Measurements from ENCODE around the gene XIRP1. TPM values are rescaled to one million over a fixed set of nuclear protein-coding genes. Genes with fewer than 3 reads are reported as not detected.

Gene XIRP1
- total RNA-seq, 4 donors from 2014 or later, result 0.76 TPM; not detected in 3

DNA sequence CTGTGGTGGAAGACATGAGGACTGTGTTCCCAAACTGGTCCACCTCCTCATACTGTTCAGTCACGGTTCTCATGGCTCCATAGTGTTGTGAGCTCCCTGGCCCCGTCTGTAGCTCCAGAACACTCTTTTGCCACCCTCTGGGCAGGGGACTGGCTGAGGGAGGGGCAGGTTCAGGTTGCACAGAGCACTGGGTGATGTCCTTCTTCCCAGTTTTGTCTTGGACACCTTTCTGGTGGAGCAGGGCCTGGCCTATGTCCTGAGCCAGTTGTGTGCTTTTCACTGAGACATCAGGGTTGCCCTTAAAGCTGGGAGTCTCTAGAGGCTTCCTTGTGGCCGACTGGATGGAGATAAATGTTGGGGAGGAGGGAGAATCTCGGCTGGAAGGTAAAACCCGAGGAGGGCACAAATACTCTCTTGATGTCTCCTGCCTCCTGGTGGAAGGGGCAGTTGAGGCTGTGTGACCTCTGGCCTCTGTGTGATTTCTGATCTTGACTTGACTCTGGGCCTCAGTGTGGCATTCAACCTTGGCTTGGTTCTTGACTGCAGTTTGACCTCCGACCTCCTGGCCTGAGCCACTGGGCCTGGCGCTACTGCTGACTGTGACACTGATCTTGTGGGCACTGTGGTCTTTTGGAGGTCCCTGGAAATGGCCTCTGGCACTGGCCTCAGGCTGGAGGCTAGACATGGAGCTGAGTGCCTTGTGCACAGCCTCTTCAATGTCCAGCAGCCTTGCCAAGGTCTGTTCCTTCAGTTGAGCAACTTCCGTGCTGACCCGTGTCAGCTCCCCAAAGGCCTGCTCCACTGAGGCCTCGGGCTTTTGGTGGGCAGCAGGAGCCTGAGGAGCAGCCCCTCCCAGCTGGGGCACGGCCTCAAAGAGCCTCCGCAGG is 8.1 kb downstream of the XIRP1 start:
- H3K9me3 ChIP-seq, result no peaks in the 10 kb centered on the region
- peak overlapping the region in 1 of 4 donors; percentile 5 for H3K27ac ChIP-seq
- TF ChIP-seq POLR2A (IDR thresholded peaks at IDR 0.05) (no peak), CTCF (IDR thresholded peaks at IDR 0.05) (peak in 1 of 6 experiments; percentile 3)
- no peaks in the 10 kb centered on the region for H3K27me3 ChIP-seq
- H3K4me1 ChIP-seq, result peaks cover 6 to 16% (median 9%) of the 10 kb centered on the region in 4 donors
- H3K4me3 ChIP-seq, result no peak overlapping the region
- peak in 1 of 3 donors; percentile 36 for DNase-seq
- H3K36me3 ChIP-seq, result no peaks in the 10 kb centered on the region

DNA sequence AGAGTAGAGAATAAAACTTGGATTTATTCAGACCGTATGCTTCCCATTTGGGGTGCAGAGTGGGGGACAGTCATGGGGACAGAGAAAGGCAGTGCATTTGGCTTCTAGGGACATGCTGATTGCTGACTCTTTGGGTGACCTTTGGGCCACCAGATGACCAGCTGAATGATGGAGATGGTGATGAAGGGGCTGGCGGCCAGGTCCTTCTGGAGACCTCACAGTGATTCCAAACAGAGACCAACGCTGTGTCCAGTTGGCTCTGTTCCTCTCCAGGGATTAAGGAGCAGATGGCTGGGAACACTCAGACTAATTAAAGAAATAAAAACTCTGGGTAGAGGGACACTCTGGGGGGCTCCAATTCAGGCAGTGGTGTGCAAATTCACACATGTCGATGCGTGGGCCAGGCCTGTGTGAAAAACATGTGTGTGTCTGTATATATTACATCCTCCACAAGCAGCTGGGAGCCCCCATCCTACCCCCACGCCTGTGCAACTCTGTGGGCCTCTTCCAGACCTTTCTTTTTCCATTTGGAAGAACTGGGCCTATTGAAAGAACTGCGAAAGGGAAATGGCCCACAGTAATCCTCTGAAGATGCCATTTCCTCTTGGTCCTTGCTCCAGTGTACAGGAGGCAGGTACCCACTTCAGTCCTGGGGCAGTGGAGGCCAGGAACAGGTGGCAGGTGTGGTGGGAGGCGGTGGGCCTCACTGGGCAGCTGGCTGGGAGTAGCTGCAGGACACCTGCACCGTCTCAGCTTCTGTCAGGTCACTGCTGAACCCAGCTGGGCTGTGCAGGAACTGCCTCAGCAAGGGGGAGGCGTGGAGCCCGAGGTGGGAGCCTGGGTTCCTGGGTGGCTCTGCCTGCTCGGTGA is 8.9 kb downstream of the XIRP1 start:
- TF ChIP-seq CTCF (IDR thresholded peaks at IDR 0.05) (no peak), POLR2A (IDR thresholded peaks at IDR 0.05) (no peak)
- Histone ChIP-seq H3K27me3 (no peaks in the 10 kb centered on the region), H3K4me1 (peaks cover 6 to 24% (median 11%) of the 10 kb centered on the region in 4 donors), H3K36me3 (no peaks in the 10 kb centered on the region), H3K9me3 (no peaks in the 10 kb centered on the region), H3K27ac (peak overlapping the region in 3 of 4 donors; percentile 12 to 73 (median 35)), H3K4me3 (no peak overlapping the region)
- peak in 1 of 3 donors; percentile 41 for DNase-seq

DNA sequence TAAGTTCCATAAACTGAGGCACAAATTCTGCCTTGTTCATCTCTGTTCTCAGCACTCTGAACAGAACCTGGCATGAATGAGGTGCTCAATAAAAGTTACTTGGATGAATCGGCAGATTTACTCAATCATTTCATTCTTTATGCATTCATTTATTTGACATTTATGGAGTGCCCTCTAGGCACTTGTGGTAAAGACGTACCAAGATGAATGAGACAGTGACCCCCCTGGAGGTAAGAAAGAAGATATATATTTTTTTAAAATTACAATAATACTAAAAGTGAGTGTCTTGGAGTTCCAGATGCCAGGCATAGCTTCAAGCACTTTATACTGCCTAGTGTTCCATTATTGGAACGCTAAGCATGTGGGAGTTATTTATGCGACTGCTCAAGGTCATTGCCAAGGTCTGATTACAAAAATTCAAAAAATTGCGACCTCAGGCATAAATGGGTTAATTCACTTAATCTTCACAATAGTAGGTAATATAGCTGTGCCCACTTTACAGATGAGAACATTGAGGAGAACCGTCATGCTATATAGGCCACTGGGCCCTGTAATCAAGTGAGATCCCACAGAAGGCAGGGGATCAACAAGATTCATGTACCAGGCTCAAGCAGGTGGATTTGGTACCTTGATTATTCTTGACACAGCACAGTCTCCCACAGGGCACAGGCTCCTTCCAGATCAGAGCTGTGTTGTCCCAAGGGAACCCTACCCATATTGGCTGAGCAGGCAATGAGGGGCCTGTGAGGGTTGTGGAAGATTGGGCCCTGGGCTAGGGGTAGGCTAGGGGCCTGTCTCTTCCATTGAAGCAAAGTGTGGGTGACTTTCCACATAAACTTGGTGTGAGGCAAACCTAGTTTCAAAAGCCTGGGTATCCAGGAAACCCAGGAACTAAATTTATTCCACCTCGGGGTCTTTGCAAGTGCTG is 10.7 kb downstream of the XIRP1 start:
- Histone ChIP-seq H3K27me3 (no peaks in the 10 kb centered on the region), H3K27ac (peak overlapping the region; percentile 32 to 74 (median 68)), H3K4me3 (no peak overlapping the region), H3K4me1 (peaks cover 6 to 29% (median 16%) of the 10 kb centered on the region in 4 donors), H3K9me3 (no peaks in the 10 kb centered on the region), H3K36me3 (no peaks in the 10 kb centered on the region)
- DNase-seq, result peak in 1 of 3 donors; percentile 44
- TF ChIP-seq POLR2A (IDR thresholded peaks at IDR 0.05) (no peak), CTCF (IDR thresholded peaks at IDR 0.05) (no peak)

DNA sequence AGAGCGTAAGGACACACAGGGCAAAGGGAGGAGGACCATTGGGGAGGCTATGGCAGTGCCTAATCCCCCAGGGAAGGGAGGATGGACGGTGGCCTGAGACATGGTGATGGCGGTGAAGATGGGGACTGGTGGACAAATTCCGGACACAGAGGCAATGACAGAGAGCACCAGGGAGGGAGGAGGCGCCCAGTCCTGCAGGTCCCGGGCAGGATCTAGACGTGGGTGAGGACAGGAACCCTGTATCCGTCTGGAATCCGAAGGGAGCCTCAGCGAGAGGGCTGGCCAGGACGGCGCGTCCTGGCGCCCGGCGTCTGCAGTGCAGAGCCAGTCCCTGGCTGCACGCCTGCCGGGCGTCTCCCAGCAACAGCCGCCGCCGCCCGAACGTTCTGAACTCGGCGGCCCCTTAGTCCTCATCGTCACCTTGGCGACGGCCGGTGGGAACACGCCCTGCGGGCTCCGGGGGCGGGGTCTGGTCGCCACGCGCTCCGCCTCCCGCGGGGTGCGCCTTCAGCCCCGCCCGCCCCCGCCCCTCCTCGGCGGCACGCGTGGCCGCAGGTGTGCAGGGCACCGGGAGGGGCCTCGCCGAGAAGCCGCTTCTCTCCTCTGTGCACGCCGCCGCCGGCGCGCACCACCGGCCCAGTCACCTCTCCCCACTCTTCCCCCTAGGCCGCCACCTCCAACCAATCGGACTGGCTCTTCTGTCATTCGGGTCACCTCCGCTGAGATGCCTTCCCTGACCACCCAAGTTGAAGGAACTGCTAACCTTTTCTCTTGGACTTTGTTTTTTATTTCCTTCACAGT is 11.6 kb downstream of the XIRP1 start:
- no peaks in the 10 kb centered on the region for H3K9me3 ChIP-seq
- H3K4me3 ChIP-seq, result peak overlapping the region; percentile 9 to 47 (median 38)
- peak overlapping the region; percentile 39 to 74 (median 68) for H3K27ac ChIP-seq
- TF ChIP-seq POLR2A (IDR thresholded peaks at IDR 0.05) (peak in 1 of 2 donors; percentile 45), CTCF (IDR thresholded peaks at IDR 0.05) (peak in 3 of 6 experiments; percentile 47 to 64 (median 54))
- no peaks in the 10 kb centered on the region for H3K27me3 ChIP-seq
- H3K36me3 ChIP-seq, result no peaks in the 10 kb centered on the region
- H3K4me1 ChIP-seq, result peaks cover 6 to 29% (median 16%) of the 10 kb centered on the region in 4 donors
- DNase-seq, result peak; percentile 92 to 98 (median 97)

Measured in Peyer's patch (tissue), 4 donors.